HG02943 (cell line): ENCODE measurements around the gene BRD3OS.

ENCODE experiments used
- ATAC-seq: cut with Tn5 transposase; IDR thresholded peaks from one replicate; pipeline ENCODE4 v1.9.1; 2021; ENCODE audit warnings: mild to moderate bottlenecking, low read depth, moderate library complexity; ENCODE audit not compliant: unreplicated experiment

The BRD3OS gene

GRCh38 chr9:134076644-134077043, 51.4 kb downstream of the BRD3OS start:
- ATAC-seq = no peak
